Stimulated activated CD4-positive, alpha-beta T cell treated with anti-CD3 and anti-CD28 coated beads, Interleukin-2, amount 100 ng/mL, for 4 hours (primary cell): ENCODE results near the gene TNS1.

ENCODE experiments used
- DNase-seq: peaks from one replicate; pipeline ENCODE4 v3.0.0-alpha.2; 2020; ENCODE audit warnings: low read depth

TNS1 gene

GRCh38 chr2:217849154-217849975 lies 153.4 kb downstream of the TNS1 start:
- DNase-seq = no peak

GRCh38 chr2:217848351-217848957 lies 154.3 kb downstream of the TNS1 start:
- DNase-seq = no peak

GRCh38 chr2:217847552-217848350 lies 155.0 kb downstream of the TNS1 start:
- no peak for DNase-seq

GRCh38 chr2:217847115-217847514 lies 155.7 kb downstream of the TNS1 start:
- DNase-seq = no peak

GRCh38 chr2:217846321-217846743 lies 156.5 kb downstream of the TNS1 start:
- no peak for DNase-seq

GRCh38 chr2:217845301-217845700 lies 157.5 kb downstream of the TNS1 start:
- no peak for DNase-seq

GRCh38 chr2:217844696-217845095 lies 158.1 kb downstream of the TNS1 start:
- no peak for DNase-seq

GRCh38 chr2:217843324-217843723 lies 159.5 kb downstream of the TNS1 start:
- no peak for DNase-seq

GRCh38 chr2:217842017-217842416 lies 160.8 kb downstream of the TNS1 start:
- no peak for DNase-seq

- no peak for DNase-seq
These were observed 162.3 kb downstream of the TNS1 start for GRCh38 chr2:217840522-217840921.

- no peak for DNase-seq
These were observed 163.1 kb downstream of the TNS1 start for GRCh38 chr2:217839750-217840107.

- DNase-seq = no peak
These were observed 163.6 kb downstream of the TNS1 start for GRCh38 chr2:217839073-217839749.

GRCh38 chr2:217838409-217838831 lies 164.4 kb downstream of the TNS1 start:
- DNase-seq = no peak

- no peak for DNase-seq
These were observed 165.3 kb downstream of the TNS1 start for GRCh38 chr2:217837530-217837929.

GRCh38 chr2:217836901-217837491 lies 165.8 kb downstream of the TNS1 start:
- no peak for DNase-seq

GRCh38 chr2:217835931-217836891 lies 166.6 kb downstream of the TNS1 start:
- no peak for DNase-seq

- no peak for DNase-seq
These were observed 167.9 kb downstream of the TNS1 start for GRCh38 chr2:217834744-217835513.

GRCh38 chr2:217834057-217834620 lies 168.7 kb downstream of the TNS1 start:
- DNase-seq = no peak

- no peak for DNase-seq
These were observed 169.4 kb downstream of the TNS1 start for GRCh38 chr2:217833439-217833838.

GRCh38 chr2:217832987-217833386 lies 169.8 kb downstream of the TNS1 start:
- DNase-seq = no peak
